SK-N-SH (cell line): Measurements from ENCODE around the gene PXMP4.

Source experiments
- CHD2 ChIP-seq: fragments of 150-350 bp; IDR thresholded peaks from 2 replicates; pipeline ENCODE4 v1.6.1; 2018; ENCODE audit warnings: low read length; ENCODE audit not compliant: partially characterized antibody
- EP300 ChIP-seq, 2 experiments: IDR thresholded peaks; 2 replicates each; pipeline versions ENCODE4 v1.4.0 to v1.6.1; 2012; ENCODE audit warnings: borderline replicate concordance in 1 of 2, low read depth in 1 of 2, low read length in 1 of 2
- FOSL2 ChIP-seq: IDR thresholded peaks from 2 replicates; pipeline ENCODE4 v1.4.0; 2012; ENCODE audit warnings: low read depth, mild to moderate bottlenecking, moderate library complexity, borderline replicate concordance
- GATA2 ChIP-seq: sonication (generic); formaldehyde crosslinking; IDR thresholded peaks from 2 replicates; pipeline ENCODE4 v1.5.0; 2020; ENCODE audit warnings: mild to moderate bottlenecking, missing genetic modification reagents
- POLR2AphosphoS5 ChIP-seq: IDR thresholded peaks from 2 replicates; pipeline ENCODE4 v1.6.1; 2012; ENCODE audit warnings: low read depth, low read length
- TEAD4 ChIP-seq: IDR thresholded peaks from 2 replicates; pipeline ENCODE4 v1.4.0; 2012; ENCODE audit warnings: mild to moderate bottlenecking, borderline replicate concordance; ENCODE audit not compliant: insufficient read depth
- TF ChIP-seq, protein P1 (sequence below): IDR thresholded peaks from 2 replicates; pipeline ENCODE4 v1.6.1; 2012; ENCODE audit warnings: mild to moderate bottlenecking, low read depth, low read length, moderate library complexity
- TF ChIP-seq, protein P2 (sequence below): IDR thresholded peaks from 2 replicates; pipeline ENCODE4; 2012
- TF ChIP-seq, protein P3 (sequence below): IDR thresholded peaks from 2 replicates; pipeline ENCODE4 v1.4.0; 2012; ENCODE audit warnings: low read depth
- TF ChIP-seq, protein P4 (sequence below): fragments of 200-600 bp; sonication (generic); IDR thresholded peaks from 2 replicates; pipeline ENCODE4 v1.6.1; 2017; ENCODE audit warnings: antibody characterized with exemption, mild to moderate bottlenecking, moderate library complexity
- TF ChIP-seq, protein P5 (sequence below): fragments of 150-350 bp; IDR thresholded peaks from 2 replicates; pipeline ENCODE4 v1.6.1; 2017; ENCODE audit warnings: antibody characterized with exemption, low read length, low read depth, borderline replicate concordance

DNA sequence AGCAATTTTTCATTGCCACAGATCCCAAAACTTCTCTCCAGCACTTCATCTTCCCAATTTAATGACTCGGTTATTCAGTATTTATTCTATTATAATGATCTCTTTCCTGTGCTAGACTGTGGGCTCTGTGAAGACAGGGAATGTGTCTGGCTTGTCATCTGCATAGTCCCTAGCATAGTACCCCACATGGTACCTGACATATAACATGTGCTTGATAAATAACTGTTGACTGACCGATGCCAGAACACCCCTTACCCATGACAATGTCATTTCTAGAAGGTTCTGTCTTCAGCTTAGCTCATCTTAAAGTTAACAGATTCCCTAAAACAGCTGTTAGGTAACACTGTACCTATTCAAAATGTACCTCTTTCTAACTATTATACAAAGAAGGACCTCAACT is 3.6 kb downstream of the PXMP4 start:
- no peak for TF ChIP-seq EP300 (IDR thresholded peaks at IDR 0.05; ENCODE audit: borderline replicate concordance in 1 of 2, low read depth in 1 of 2, low read length in 1 of 2)
- TF ChIP-seq, protein P1, sequence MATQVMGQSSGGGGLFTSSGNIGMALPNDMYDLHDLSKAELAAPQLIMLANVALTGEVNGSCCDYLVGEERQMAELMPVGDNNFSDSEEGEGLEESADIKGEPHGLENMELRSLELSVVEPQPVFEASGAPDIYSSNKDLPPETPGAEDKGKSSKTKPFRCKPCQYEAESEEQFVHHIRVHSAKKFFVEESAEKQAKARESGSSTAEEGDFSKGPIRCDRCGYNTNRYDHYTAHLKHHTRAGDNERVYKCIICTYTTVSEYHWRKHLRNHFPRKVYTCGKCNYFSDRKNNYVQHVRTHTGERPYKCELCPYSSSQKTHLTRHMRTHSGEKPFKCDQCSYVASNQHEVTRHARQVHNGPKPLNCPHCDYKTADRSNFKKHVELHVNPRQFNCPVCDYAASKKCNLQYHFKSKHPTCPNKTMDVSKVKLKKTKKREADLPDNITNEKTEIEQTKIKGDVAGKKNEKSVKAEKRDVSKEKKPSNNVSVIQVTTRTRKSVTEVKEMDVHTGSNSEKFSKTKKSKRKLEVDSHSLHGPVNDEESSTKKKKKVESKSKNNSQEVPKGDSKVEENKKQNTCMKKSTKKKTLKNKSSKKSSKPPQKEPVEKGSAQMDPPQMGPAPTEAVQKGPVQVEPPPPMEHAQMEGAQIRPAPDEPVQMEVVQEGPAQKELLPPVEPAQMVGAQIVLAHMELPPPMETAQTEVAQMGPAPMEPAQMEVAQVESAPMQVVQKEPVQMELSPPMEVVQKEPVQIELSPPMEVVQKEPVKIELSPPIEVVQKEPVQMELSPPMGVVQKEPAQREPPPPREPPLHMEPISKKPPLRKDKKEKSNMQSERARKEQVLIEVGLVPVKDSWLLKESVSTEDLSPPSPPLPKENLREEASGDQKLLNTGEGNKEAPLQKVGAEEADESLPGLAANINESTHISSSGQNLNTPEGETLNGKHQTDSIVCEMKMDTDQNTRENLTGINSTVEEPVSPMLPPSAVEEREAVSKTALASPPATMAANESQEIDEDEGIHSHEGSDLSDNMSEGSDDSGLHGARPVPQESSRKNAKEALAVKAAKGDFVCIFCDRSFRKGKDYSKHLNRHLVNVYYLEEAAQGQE = no peak
- TF ChIP-seq POLR2AphosphoS5 = no peak
- TF ChIP-seq, protein P2, sequence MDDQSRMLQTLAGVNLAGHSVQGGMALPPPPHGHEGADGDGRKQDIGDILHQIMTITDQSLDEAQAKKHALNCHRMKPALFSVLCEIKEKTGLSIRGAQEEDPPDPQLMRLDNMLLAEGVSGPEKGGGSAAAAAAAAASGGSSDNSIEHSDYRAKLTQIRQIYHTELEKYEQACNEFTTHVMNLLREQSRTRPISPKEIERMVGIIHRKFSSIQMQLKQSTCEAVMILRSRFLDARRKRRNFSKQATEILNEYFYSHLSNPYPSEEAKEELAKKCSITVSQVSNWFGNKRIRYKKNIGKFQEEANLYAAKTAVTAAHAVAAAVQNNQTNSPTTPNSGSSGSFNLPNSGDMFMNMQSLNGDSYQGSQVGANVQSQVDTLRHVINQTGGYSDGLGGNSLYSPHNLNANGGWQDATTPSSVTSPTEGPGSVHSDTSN = no peak
- TF ChIP-seq, protein P3, sequence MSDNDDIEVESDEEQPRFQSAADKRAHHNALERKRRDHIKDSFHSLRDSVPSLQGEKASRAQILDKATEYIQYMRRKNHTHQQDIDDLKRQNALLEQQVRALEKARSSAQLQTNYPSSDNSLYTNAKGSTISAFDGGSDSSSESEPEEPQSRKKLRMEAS = no peak
- no peak for TF ChIP-seq TEAD4
- TF ChIP-seq GATA2 (CRISPR knock-in tag) = no peak
- TF ChIP-seq CHD2 = no peak
- no peak for TF ChIP-seq FOSL2
- TF ChIP-seq, protein P4, sequence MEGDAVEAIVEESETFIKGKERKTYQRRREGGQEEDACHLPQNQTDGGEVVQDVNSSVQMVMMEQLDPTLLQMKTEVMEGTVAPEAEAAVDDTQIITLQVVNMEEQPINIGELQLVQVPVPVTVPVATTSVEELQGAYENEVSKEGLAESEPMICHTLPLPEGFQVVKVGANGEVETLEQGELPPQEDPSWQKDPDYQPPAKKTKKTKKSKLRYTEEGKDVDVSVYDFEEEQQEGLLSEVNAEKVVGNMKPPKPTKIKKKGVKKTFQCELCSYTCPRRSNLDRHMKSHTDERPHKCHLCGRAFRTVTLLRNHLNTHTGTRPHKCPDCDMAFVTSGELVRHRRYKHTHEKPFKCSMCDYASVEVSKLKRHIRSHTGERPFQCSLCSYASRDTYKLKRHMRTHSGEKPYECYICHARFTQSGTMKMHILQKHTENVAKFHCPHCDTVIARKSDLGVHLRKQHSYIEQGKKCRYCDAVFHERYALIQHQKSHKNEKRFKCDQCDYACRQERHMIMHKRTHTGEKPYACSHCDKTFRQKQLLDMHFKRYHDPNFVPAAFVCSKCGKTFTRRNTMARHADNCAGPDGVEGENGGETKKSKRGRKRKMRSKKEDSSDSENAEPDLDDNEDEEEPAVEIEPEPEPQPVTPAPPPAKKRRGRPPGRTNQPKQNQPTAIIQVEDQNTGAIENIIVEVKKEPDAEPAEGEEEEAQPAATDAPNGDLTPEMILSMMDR = no peak
- TF ChIP-seq, protein P5, sequence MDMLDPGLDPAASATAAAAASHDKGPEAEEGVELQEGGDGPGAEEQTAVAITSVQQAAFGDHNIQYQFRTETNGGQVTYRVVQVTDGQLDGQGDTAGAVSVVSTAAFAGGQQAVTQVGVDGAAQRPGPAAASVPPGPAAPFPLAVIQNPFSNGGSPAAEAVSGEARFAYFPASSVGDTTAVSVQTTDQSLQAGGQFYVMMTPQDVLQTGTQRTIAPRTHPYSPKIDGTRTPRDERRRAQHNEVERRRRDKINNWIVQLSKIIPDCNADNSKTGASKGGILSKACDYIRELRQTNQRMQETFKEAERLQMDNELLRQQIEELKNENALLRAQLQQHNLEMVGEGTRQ = no peak
